Pancreas (tissue), 10 donors: ENCODE results near the gene KDM4E. TPM values are rescaled to one million over a fixed set of nuclear protein-coding genes. Genes with fewer than 3 reads are reported as not detected.
"Not testable (repeated sequence)": the region's sequence is repeated elsewhere in the genome, so short reads cannot be mapped to it uniquely, and the experiment has no call there.

Experiments
- ATAC-seq, 4 donors: fragments of 200-7000 bp; cut with Tn5 transposase; one replicate each; pipeline versions ENCODE4 v1.8.0 to v1.9.1; 2020; ENCODE audit warnings: mild to moderate bottlenecking in 4 of 4, moderate library complexity in 4 of 4
- DNase-seq, 6 donors: peaks; one replicate each; pipeline ENCODE4 v3.0.0-alpha.2; 2020
- FAIRE-seq: peaks from 2 replicates; lab custom pipeline; 2012; peaks lifted over from hg19 to GRCh38; lab: Jason Lieb, UNC
- H3K27ac ChIP-seq, 4 donors: fragments of 200-600 bp; sonication (generic); 1 replicate in 3 of 4; 2 replicates in 1 of 4; pipeline versions ENCODE4 v1.5.0 to v1.8.0; 2020
- H3K27me3 ChIP-seq, 4 donors: fragments of 200-600 bp; one replicate each; pipeline ENCODE4 v1.8.0; 2021
- H3K36me3 ChIP-seq, 3 donors: fragments of 200-600 bp; sonication (generic) in 1 of 3; one replicate each; pipeline versions ENCODE4 v1.5.0 to v1.8.0; 2020 to 2021
- H3K4me1 ChIP-seq, 3 donors: fragments of 200-600 bp; one replicate each; pipeline ENCODE4 v1.8.0; 2021
- H3K4me3 ChIP-seq, 4 donors: fragments of 200-600 bp; sonication (generic) in 2 of 4; one replicate each; pipeline versions ENCODE4 v1.5.0 to v1.8.0; 2020 to 2021
- H3K9me3 ChIP-seq, 4 donors: fragments of 200-600 bp; one replicate each; pipeline ENCODE4 v1.8.0; 2021
- CTCF ChIP-seq, 4 donors: fragments of 200-600 bp; sonication (generic) in 3 of 4; IDR thresholded peaks; one replicate each; pipeline versions ENCODE4 v1.5.0 to v1.8.0; 2021; ENCODE audit warnings: antibody characterized with exemption in 4 of 4
- WGBS, 2 donors: extraction: QIAGEN DNeasy Blood & Tissue Kit; methylation state at CpG; one replicate each; pipeline ENCODE4 v1.1.7; 2013; 5-methylcytosine and 5-hydroxymethylcytosine counted together
- intact Hi-C, 3 donors: fragments of 100-400 bp; cut with DNase I; formaldehyde crosslinking; loops; one replicate each; pipeline versions ENCODE4 v1.11.1 to v1.14.2; 2022
- polyA plus RNA-seq, 2 donors: library from polyadenylated mRNA; stranded (reverse); fragments of 200-250 nt; gene quantifications; one replicate each; pipeline ENCODE4 v1.2.3, GENCODE V29; 2013
- total RNA-seq, 6 donors: library from RNA; stranded (reverse); fragmentation: NEBNext Ultra II Directional in 4 of 6; extraction: Animal tissue kit (Norgen Biotek cat#: 25700) in 4 of 6; gene quantifications; one replicate each; pipeline versions ENCODE4 v1.2.1 to v1.2.4, GENCODE V29; 2021 to 2023
- donor health status: healthy with polysubstance abuse.
- donor health status: DM: no; HTN: no; CAD: no; lungs with moderate emphysema.
- donor health status: DM: no; HTN: no; CAD: no.
- donor health status: control.
- donor health status: control.
- donor health status: Bipolar disorder and iron deficiency.
- donor health status: DM: yes; HTN: yes; CAD: no.
- donor health status: DM: no; HTN: no; CAD: no.
- donor health status: DM: no; HTN: no; CAD: no.
- donor health status: DM: yes; HTN: yes; CAD: no.

KDM4E gene
- total and polyA plus RNA-seq, 8 donors, result not detected

GRCh38 chr11:95014184-95014821, 10.8 kb upstream of the KDM4E start:
- no peak for FAIRE-seq
- intact Hi-C loops, result no loop called here
- no peaks in the 10 kb centered on the region for H3K4me1 ChIP-seq
- ATAC-seq, result peak; percentile 70 to 100 (median 88)
- TF ChIP-seq CTCF (IDR thresholded peaks at IDR 0.05), result no peak
- H3K36me3 ChIP-seq, result no peaks in the 10 kb centered on the region
- no peaks in the 10 kb centered on the region for H3K9me3 ChIP-seq
- H3K27ac ChIP-seq, result no peak overlapping the region
- 66 to 70% methylated on average over 12 of the region's 12 CpGs for WGBS, 2 donors
- no peak overlapping the region for H3K4me3 ChIP-seq
- DNase-seq, result peak in 5 of 6 donors; percentile 17 to 63 (median 56)
- H3K27me3 ChIP-seq, result no peaks in the 10 kb centered on the region

GRCh38 chr11:95016139-95016538, 8.9 kb upstream of the KDM4E start:
- H3K36me3 ChIP-seq, result no peaks in the 10 kb centered on the region
- intact Hi-C loops, result no loop called here
- 46 to 52% methylated on average over 2 of the region's 2 CpGs for WGBS, 2 donors

GRCh38 chr11:95021468-95021867, 3.6 kb upstream of the KDM4E start:
- intact Hi-C loops, FAIRE-seq, H3K4me3 ChIP-seq, H3K27me3 ChIP-seq, H3K27ac ChIP-seq, ATAC-seq, DNase-seq, H3K4me1 ChIP-seq, H3K9me3 ChIP-seq, H3K36me3 ChIP-seq: not testable (repeated sequence)
- 80 to 84% methylated on average over 5 of the region's 5 CpGs for whole genome bisulfite sequencing, 2 donors

More at GRCh38 chr11:95016139-95016538, 8.9 kb upstream of the KDM4E start:
- Histone ChIP-seq H3K9me3 (no peaks in the 10 kb centered on the region), H3K4me1 (no peaks in the 10 kb centered on the region), H3K27ac (no peak overlapping the region), H3K27me3 (no peaks in the 10 kb centered on the region), H3K4me3 (no peak overlapping the region)
- FAIRE-seq, result no peak
- no peak for ATAC-seq
- no peak for TF ChIP-seq CTCF (IDR thresholded peaks at IDR 0.05)
- no peak for DNase-seq

GRCh38 chr11:95025594-95025993, 536 bp downstream of the KDM4E start:
- intact Hi-C loops, H3K36me3 ChIP-seq, H3K4me3 ChIP-seq, H3K4me1 ChIP-seq, H3K9me3 ChIP-seq, H3K27me3 ChIP-seq, FAIRE-seq, DNase-seq, H3K27ac ChIP-seq, ATAC-seq: not testable (repeated sequence)
- WGBS, 2 donors, result 91 to 96% methylated on average over 6 to 8 of the region's 9 CpGs

GRCh38 chr11:95028357-95028756, 3.3 kb downstream of the KDM4E start:
- TF ChIP-seq CTCF (IDR thresholded peaks at IDR 0.05), result no peak
- no peak for DNase-seq
- 79 to 89% methylated on average over 3 of the region's 3 CpGs for WGBS, 2 donors
- no peak for FAIRE-seq
- no peaks in the 10 kb centered on the region for H3K4me1 ChIP-seq
- H3K4me3 ChIP-seq, result no peak overlapping the region
- intact Hi-C loops, result no loop called here
- H3K36me3 ChIP-seq, result no peaks in the 10 kb centered on the region
- H3K27me3 ChIP-seq, result no peaks in the 10 kb centered on the region
- H3K27ac ChIP-seq, result no peak overlapping the region
- no peak for ATAC-seq
- no peaks in the 10 kb centered on the region for H3K9me3 ChIP-seq

- no peak for TF ChIP-seq CTCF (IDR thresholded peaks at IDR 0.05)
- H3K27ac ChIP-seq, result no peak overlapping the region
- FAIRE-seq (no peak), ATAC-seq (no peak), DNase-seq (no peak)
- no peaks in the 10 kb centered on the region for H3K27me3 ChIP-seq
- H3K4me1 ChIP-seq, result no peaks in the 10 kb centered on the region
- H3K36me3 ChIP-seq, result no peaks in the 10 kb centered on the region
- intact Hi-C loops, result no loop called here
- no peaks in the 10 kb centered on the region for H3K9me3 ChIP-seq
- H3K4me3 ChIP-seq, result no peak overlapping the region
- 73 to 92% methylated on average over 1 of the region's 1 CpG for WGBS, 2 donors
Observed at GRCh38 chr11:95033051-95033450, 8.0 kb downstream of the KDM4E start.
